Effector CD8-positive, alpha-beta T cell (primary cell): Measurements from ENCODE around the gene INO80.
A peak's percentile ranks its signal among the peaks of the same experiment; 100 is the strongest.
"Not testable (repeated sequence)": the region's sequence is repeated elsewhere in the genome, so short reads cannot be mapped to it uniquely, and the experiment has no call there.

Source experiments
- DNase-seq: peaks from one replicate; lab custom pipeline; 2025; lab: John Stamatoyannopoulos, UW

Gene INO80

GRCh38 chr15:40963201-40963600, 152.9 kb downstream of the INO80 start:
- DNase-seq, result no peak

GRCh38 chr15:40962317-40962716, 153.8 kb downstream of the INO80 start:
- DNase-seq, result not testable (repeated sequence)

- not testable (repeated sequence) for DNase-seq
Measured at GRCh38 chr15:40961740-40962139, 154.3 kb downstream of the INO80 start.

GRCh38 chr15:40960925-40961324, 155.2 kb downstream of the INO80 start:
- no peak for DNase-seq

GRCh38 chr15:40960151-40960885, 155.8 kb downstream of the INO80 start:
- DNase-seq, result no peak

- DNase-seq, result no peak
Measured at GRCh38 chr15:40959331-40960141, 156.5 kb downstream of the INO80 start.

- no peak for DNase-seq
Measured at GRCh38 chr15:40958723-40959122, 157.4 kb downstream of the INO80 start.

GRCh38 chr15:40958146-40958545, 157.9 kb downstream of the INO80 start:
- no peak for DNase-seq

- no peak for DNase-seq
Measured at GRCh38 chr15:40957581-40958051, 158.5 kb downstream of the INO80 start.

- DNase-seq, result no peak
Measured at GRCh38 chr15:40957041-40957555, 159.0 kb downstream of the INO80 start.

GRCh38 chr15:40956541-40956982, 159.5 kb downstream of the INO80 start:
- DNase-seq, result no peak

GRCh38 chr15:40955930-40956540, 160.0 kb downstream of the INO80 start:
- no peak for DNase-seq

- no peak for DNase-seq
Measured at GRCh38 chr15:40955141-40955903, 160.8 kb downstream of the INO80 start.

GRCh38 chr15:40954158-40954848, 161.8 kb downstream of the INO80 start:
- not testable (repeated sequence) for DNase-seq

- no peak for DNase-seq
Measured at GRCh38 chr15:40953713-40954074, 162.4 kb downstream of the INO80 start.

- DNase-seq, result peak; percentile 94
Measured at GRCh38 chr15:40952901-40953712, 163.0 kb downstream of the INO80 start, which contains the start of gene CHAC1. Gene CHAC1 (plus strand): TSS chr15:40953471. CDS start chr15:40953584, 113 bp downstream.

- DNase-seq, result no peak
Measured at GRCh38 chr15:40952301-40952900, 163.7 kb downstream of the INO80 start.

GRCh38 chr15:40951764-40952163, 164.3 kb downstream of the INO80 start:
- DNase-seq, result no peak

- no peak for DNase-seq
Measured at GRCh38 chr15:40949756-40950207, 166.3 kb downstream of the INO80 start.
